Stimulated activated CD8-positive, alpha-beta memory T cell treated with anti-CD3 and anti-CD28 coated beads, Interleukin-7, amount 100 ng/mL, for 4 hours (primary cell): Measurements from ENCODE around the gene TSHR.
"Not testable (repeated sequence)": the region's sequence is repeated elsewhere in the genome, so short reads cannot be mapped to it uniquely, and the experiment has no call there.

Experiments
- DNase-seq, 2 donors: peaks; one replicate each; pipeline ENCODE4 v3.0.0-alpha.2; 2020; ENCODE audit warnings: low read depth in 2 of 2

TSHR gene

GRCh38 chr14:80955416-80955941 is at the start of gene TSHR:
TSS of gene TSHR (plus strand) at chr14:80955621. CDS start at chr14:80955681, 60 bp downstream.
- DNase-seq = no peak

DNA sequence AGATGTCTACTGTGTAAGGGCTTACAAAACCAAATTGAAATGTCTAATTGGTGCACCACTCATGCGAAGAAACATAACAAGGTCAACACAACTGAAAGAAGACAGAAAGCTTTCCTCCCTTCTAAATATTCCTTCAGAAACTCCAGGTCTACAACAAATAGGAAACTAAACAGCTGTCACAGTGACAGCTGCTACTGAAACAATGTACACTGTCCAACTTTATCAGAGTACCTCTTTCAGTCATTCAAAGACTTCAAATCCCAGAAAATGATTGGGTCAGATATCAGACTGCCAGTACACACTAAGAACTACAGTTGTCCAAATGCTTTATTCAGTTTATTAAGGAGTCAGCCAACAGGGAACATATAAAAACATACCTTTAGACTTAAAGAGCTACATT is 49.1 kb upstream of the TSHR start:
- no peak for DNase-seq

DNA sequence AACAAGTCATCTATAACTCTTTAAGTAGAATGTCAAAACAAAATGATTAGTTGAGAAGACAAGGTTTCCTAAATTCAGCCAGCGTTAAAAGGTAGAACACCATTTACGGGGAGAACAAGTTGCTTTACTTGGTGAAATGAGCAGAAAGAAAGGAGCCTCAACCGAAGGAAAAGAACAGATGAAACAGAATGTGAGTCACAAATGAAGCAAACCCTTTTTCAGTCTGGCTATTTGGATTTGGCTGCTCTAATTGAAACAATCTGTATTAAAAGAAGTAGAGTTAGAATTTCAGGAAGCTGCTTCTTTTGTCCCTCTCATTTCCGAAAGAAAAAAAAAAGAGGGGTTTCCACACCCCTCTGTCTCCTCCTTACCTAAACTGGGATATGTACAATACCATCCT is 48.5 kb upstream of the TSHR start:
- DNase-seq = no peak

- DNase-seq = not testable (repeated sequence)
These were observed 43.4 kb upstream of the TSHR start for GRCh38 chr14:80912013-80912412.

DNA sequence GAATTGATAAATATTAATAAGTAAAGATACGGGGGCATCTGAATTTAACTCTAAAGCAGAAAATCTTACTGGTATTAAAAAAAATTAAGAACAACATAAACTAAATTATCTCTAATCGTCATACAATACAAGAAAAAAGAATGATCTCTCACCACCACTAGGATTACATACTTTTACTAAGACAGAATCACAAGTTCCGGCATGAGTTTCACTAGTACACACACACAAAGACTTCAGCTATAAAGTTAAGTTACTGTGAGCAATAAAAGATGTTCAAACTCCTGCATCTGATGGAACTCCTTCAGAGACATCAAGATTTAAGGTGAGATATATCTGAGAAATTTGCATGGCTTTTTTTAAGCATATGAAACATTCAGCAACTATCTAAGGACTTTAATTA is 35.8 kb upstream of the TSHR start:
- no peak for DNase-seq

GRCh38 chr14:80923368-80923767 is 32.1 kb upstream of the TSHR start:
- DNase-seq = no peak

GRCh38 chr14:80924365-80925103 is 30.9 kb upstream of the TSHR start:
- DNase-seq = no peak

- no peak for DNase-seq
These were observed 28.9 kb upstream of the TSHR start for GRCh38 chr14:80926397-80927082.

- no peak for DNase-seq
These were observed 28.1 kb upstream of the TSHR start for GRCh38 chr14:80927083-80927989.

DNA sequence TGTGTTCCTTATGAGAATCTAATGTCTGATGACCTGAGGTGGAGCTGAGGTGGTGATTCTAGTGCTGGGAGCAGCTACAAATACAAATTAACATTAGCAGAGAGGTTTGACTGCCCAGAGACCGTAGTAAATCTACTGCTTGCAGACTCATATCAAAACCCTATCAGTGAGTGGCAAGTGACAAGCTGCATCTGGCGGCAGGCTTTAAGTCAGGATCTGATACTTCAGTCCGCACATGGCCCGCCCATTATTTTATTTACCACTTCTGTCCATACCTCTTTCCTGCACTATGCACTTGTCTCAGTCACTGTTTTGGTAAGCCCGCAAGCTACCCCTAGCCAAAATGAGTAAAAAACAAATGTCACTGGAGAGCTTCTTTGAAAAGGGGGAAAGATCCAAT is 25.3 kb upstream of the TSHR start:
- no peak for DNase-seq

- no peak for DNase-seq
These were observed 24.5 kb upstream of the TSHR start for GRCh38 chr14:80930836-80931389.

- no peak for DNase-seq
These were observed 22.1 kb upstream of the TSHR start for GRCh38 chr14:80933282-80933681.

DNA sequence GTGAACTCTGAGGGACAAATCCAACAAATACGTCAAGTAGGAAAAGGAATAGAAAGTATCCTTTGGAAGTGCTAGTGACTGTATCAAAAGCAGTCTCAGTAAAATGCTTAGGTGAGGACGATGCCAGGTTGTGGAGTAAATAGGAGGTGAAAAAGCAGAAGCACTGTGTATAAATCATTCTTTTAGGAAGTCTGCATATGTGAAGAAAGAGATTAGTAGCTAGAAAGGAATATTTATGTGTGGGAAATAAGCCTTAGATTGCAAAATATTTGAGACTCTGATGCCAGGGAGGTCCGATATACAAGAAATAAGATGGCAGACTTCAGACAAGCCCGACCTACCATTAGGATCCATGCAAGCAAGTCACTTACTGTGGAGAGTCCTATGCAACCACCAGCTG is 21.7 kb upstream of the TSHR start:
- no peak for DNase-seq

DNA sequence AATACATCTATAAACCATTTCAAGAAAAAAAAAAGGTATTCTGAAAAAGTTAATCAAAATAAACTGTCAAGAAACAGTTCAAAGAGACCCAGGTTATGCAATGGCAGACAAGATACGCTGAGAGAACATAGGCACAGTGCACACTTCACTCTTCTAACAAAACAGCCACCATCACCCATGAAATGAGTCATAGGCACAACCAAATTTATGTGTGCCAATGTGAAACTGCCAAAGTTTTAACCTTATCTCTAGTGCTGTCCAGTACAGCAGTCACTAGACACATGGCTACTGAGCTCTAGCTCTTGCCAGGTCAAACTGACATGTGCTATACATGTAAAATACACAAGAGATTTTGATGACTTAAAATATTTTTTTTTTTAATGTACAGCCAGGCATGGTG is 15.3 kb upstream of the TSHR start:
- no peak for DNase-seq

GRCh38 chr14:80941241-80942185 is 13.9 kb upstream of the TSHR start, which contains the start of gene CEP128:
TSS of gene CEP128 (minus strand) at chr14:80941738.
- peak; percentile 69 to 75 for DNase-seq

- no peak for DNase-seq
These were observed 13.2 kb upstream of the TSHR start for GRCh38 chr14:80942191-80942600.

DNA sequence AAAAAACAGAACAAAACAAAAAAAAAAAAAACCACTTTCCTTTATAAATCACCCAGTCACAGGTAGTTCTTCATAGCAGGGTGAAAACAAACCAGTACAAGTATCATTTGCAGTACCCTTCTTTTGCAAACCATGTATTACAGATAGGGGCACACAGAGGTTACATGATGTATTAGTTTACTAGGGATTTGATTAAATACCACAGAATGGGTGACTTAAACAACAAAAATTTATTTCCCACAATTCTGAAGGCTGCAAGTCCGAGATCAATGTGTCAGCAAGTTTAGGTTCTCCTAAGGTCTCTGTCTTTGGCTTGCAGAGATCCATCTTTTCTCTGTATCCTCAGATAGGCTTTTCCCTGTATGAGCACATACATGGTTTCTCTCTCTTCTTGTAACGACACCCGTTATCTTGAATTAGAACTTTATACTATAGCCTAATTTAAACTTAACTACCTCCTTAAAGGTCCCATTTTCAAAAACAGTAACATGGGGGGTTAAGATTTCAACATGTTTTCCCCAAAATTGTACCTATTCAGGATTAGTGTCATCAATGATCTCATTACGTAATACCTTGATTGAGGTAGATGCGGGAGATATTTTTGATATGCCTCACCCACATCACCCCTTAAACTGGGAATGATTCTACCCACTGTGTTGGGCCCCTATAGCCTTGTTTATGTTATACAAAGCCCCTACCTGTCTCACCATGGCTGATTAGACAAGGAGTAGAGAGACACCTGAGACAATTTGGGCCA is 10.4 kb upstream of the TSHR start:
- no peak for DNase-seq

GRCh38 chr14:80946187-80946586 is 9.2 kb upstream of the TSHR start:
- DNase-seq = no peak

DNA sequence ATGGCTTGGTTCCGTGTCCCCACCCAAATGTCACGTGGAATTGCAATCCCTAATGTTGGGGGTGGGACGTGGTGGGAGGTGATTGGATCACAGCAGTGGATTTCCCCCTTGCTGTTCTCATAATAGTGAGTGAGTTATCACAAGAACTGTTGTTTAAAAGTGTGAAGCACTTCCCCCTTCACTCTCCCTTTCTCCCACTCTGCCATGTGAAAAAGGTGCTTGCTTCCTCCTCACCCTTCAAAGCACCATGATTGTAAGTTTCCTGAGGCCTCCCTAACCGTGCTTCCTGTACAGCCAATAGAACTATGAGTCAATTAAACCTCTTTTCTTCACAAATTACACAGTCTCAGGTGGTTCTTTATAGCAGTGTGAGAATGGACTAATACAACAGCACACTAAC is 8.6 kb upstream of the TSHR start:
- no peak for DNase-seq

DNA sequence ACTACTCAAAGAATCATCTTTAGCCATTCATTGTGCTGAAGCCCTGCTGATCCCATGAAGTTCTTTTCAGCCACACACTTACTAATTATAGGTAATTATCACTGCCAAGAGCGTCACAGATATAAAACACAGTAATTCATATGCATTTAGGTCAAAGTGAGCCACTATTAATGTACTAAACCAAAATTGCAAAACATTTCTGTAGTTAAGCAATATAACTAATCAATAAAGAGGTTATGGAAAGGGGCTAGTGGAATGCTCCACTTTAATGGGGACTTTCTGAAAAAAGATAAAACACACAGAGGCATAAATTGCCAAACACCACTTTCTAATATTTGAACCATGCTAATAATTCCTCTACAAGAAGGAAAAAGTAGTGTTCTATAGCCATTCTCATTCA is 7.1 kb upstream of the TSHR start:
- no peak for DNase-seq
